ENCODE results near the gene ATF7IP.
"Not testable (repeated sequence)": the region's sequence is repeated elsewhere in the genome, so short reads cannot be mapped to it uniquely, and the experiment has no call there.

Gene ATF7IP

GRCh38 chr12:14399871-14400270, 34.4 kb downstream of the ATF7IP start:
- TF ChIP-seq POLR2A (IDR thresholded peaks at IDR 0.05; ENCODE audit: low read depth, low read length) (no peak), PAX5 (IDR thresholded peaks at IDR 0.05; ENCODE audit: insufficient read depth, low read length, severe bottlenecking) (no peak), TAF1 (IDR thresholded peaks at IDR 0.05; ENCODE audit: low read depth, low read length) (no peak), SPI1 (IDR thresholded peaks at IDR 0.05; ENCODE audit: low read depth, low read length) (no peak), POU2F2 (IDR thresholded peaks at IDR 0.05; ENCODE audit: low read depth, low read length) (no peak), POLR2AphosphoS5 (IDR thresholded peaks at IDR 0.05; ENCODE audit: low read depth, low read length) (no peak)
- no peak for DNase-seq (ENCODE audit: insufficient read length, low spot score)
- FAIRE-seq = peak; percentile 78

GRCh38 chr12:14400599-14400998, 35.1 kb downstream of the ATF7IP start:
- no peak for TF ChIP-seq POLR2AphosphoS5 (IDR thresholded peaks at IDR 0.05; ENCODE audit: low read depth, low read length)
- TF ChIP-seq POU2F2 (IDR thresholded peaks at IDR 0.05; ENCODE audit: low read depth, low read length) = no peak
- TF ChIP-seq PAX5 (IDR thresholded peaks at IDR 0.05; ENCODE audit: insufficient read depth, low read length, severe bottlenecking) = no peak
- FAIRE-seq = peak; percentile 75
- DNase-seq (ENCODE audit: insufficient read length, low spot score) = no peak

GRCh38 chr12:14401267-14401666, 35.8 kb downstream of the ATF7IP start:
- FAIRE-seq = not testable (repeated sequence)

GRCh38 chr12:14402697-14403096, 37.2 kb downstream of the ATF7IP start:
- no peak for DNase-seq (ENCODE audit: insufficient read length, low spot score)
- no peak for TF ChIP-seq TAF1 (IDR thresholded peaks at IDR 0.05; ENCODE audit: low read depth, low read length)
- TF ChIP-seq SPI1 (IDR thresholded peaks at IDR 0.05; ENCODE audit: low read depth, low read length) = no peak
- no peak for TF ChIP-seq POLR2A (IDR thresholded peaks at IDR 0.05; ENCODE audit: low read depth, low read length)
- TF ChIP-seq POU2F2 (IDR thresholded peaks at IDR 0.05; ENCODE audit: low read depth, low read length) = no peak
- no peak for TF ChIP-seq POLR2AphosphoS5 (IDR thresholded peaks at IDR 0.05; ENCODE audit: low read depth, low read length)
- TF ChIP-seq PAX5 (IDR thresholded peaks at IDR 0.05; ENCODE audit: insufficient read depth, low read length, severe bottlenecking) = no peak
- FAIRE-seq = no peak

More at GRCh38 chr12:14401267-14401666, 35.8 kb downstream of the ATF7IP start:
- not testable (repeated sequence) for DNase-seq (ENCODE audit: insufficient read length, low spot score)

GRCh38 chr12:14403293-14403692, 37.8 kb downstream of the ATF7IP start:
- no peak for DNase-seq (ENCODE audit: insufficient read length, low spot score)
- TF ChIP-seq TAF1 (IDR thresholded peaks at IDR 0.05; ENCODE audit: low read depth, low read length) (no peak), SPI1 (IDR thresholded peaks at IDR 0.05; ENCODE audit: low read depth, low read length) (no peak), PAX5 (IDR thresholded peaks at IDR 0.05; ENCODE audit: insufficient read depth, low read length, severe bottlenecking) (no peak), POLR2AphosphoS5 (IDR thresholded peaks at IDR 0.05; ENCODE audit: low read depth, low read length) (no peak), POU2F2 (IDR thresholded peaks at IDR 0.05; ENCODE audit: low read depth, low read length) (no peak), POLR2A (IDR thresholded peaks at IDR 0.05; ENCODE audit: low read depth, low read length) (no peak)
- FAIRE-seq = no peak

GRCh38 chr12:14403711-14404196, 38.3 kb downstream of the ATF7IP start:
- no peak for FAIRE-seq
- TF ChIP-seq POLR2AphosphoS5 (IDR thresholded peaks at IDR 0.05; ENCODE audit: low read depth, low read length) = no peak
- no peak for TF ChIP-seq PAX5 (IDR thresholded peaks at IDR 0.05; ENCODE audit: insufficient read depth, low read length, severe bottlenecking)
- TF ChIP-seq SPI1 (IDR thresholded peaks at IDR 0.05; ENCODE audit: low read depth, low read length) = 0 out of 2 replicates have a peak, but pooled peaks have one; percentile 25
- no peak for TF ChIP-seq TAF1 (IDR thresholded peaks at IDR 0.05; ENCODE audit: low read depth, low read length)
- DNase-seq (ENCODE audit: insufficient read length, low spot score) = no peak

- FAIRE-seq = not testable (repeated sequence)
Measured at GRCh38 chr12:14405407-14405806, 39.9 kb downstream of the ATF7IP start.

GRCh38 chr12:14408208-14408607, 42.7 kb downstream of the ATF7IP start:
- TF ChIP-seq POLR2A (IDR thresholded peaks at IDR 0.05; ENCODE audit: low read depth, low read length) (no peak), POLR2AphosphoS5 (IDR thresholded peaks at IDR 0.05; ENCODE audit: low read depth, low read length) (no peak), PAX5 (IDR thresholded peaks at IDR 0.05; ENCODE audit: insufficient read depth, low read length, severe bottlenecking) (no peak), SPI1 (IDR thresholded peaks at IDR 0.05; ENCODE audit: low read depth, low read length) (no peak), TAF1 (IDR thresholded peaks at IDR 0.05; ENCODE audit: low read depth, low read length) (no peak), POU2F2 (IDR thresholded peaks at IDR 0.05; ENCODE audit: low read depth, low read length) (no peak)
- DNase-seq (ENCODE audit: insufficient read length, low spot score) (no peak), FAIRE-seq (no peak)

More at GRCh38 chr12:14405407-14405806, 39.9 kb downstream of the ATF7IP start:
- not testable (repeated sequence) for DNase-seq (ENCODE audit: insufficient read length, low spot score)

GRCh38 chr12:14410177-14410576, 44.7 kb downstream of the ATF7IP start:
- TF ChIP-seq PAX5 (IDR thresholded peaks at IDR 0.05; ENCODE audit: insufficient read depth, low read length, severe bottlenecking) (no peak), SPI1 (IDR thresholded peaks at IDR 0.05; ENCODE audit: low read depth, low read length) (no peak), POLR2A (IDR thresholded peaks at IDR 0.05; ENCODE audit: low read depth, low read length) (no peak), TAF1 (IDR thresholded peaks at IDR 0.05; ENCODE audit: low read depth, low read length) (no peak), POLR2AphosphoS5 (IDR thresholded peaks at IDR 0.05; ENCODE audit: low read depth, low read length) (no peak), POU2F2 (IDR thresholded peaks at IDR 0.05; ENCODE audit: low read depth, low read length) (no peak)
- DNase-seq (ENCODE audit: insufficient read length, low spot score) (no peak), FAIRE-seq (no peak)

- no peak for DNase-seq (ENCODE audit: insufficient read length, low spot score)
- TF ChIP-seq POLR2A (IDR thresholded peaks at IDR 0.05; ENCODE audit: low read depth, low read length) (no peak), POLR2AphosphoS5 (IDR thresholded peaks at IDR 0.05; ENCODE audit: low read depth, low read length) (no peak), TAF1 (IDR thresholded peaks at IDR 0.05; ENCODE audit: low read depth, low read length) (no peak), POU2F2 (IDR thresholded peaks at IDR 0.05; ENCODE audit: low read depth, low read length) (no peak), SPI1 (IDR thresholded peaks at IDR 0.05; ENCODE audit: low read depth, low read length) (no peak), PAX5 (IDR thresholded peaks at IDR 0.05; ENCODE audit: insufficient read depth, low read length, severe bottlenecking) (no peak)
- FAIRE-seq = peak; percentile 62
Measured at GRCh38 chr12:14410841-14411569, 45.5 kb downstream of the ATF7IP start.

All from GM12891 (cell line).